Fibroblast of lung (primary cell): ENCODE data around the gene FAM222B. TPM values are rescaled to one million over a fixed set of nuclear protein-coding genes. Genes with fewer than 3 reads are reported as not detected.

Source experiments
- DNase-seq, 2 donors: peaks; one replicate each; pipeline versions ENCODE4 v3.0.0 to v3.0.0-alpha.2; 2010; ENCODE audit warnings: low read depth in 2 of 2
- H2AFZ ChIP-seq: 2 replicates; pipeline ENCODE4 v1.5.1; 2012; ENCODE audit warnings: low read length, control low read depth, inconsistent platforms
- H3K27ac ChIP-seq: 2 replicates; pipeline ENCODE4 v1.5.1; 2011; ENCODE audit warnings: low read length, control low read depth; ENCODE audit not compliant: insufficient read depth
- H3K27me3 ChIP-seq: 2 replicates; pipeline ENCODE4 v1.5.1; 2011; ENCODE audit warnings: mild to moderate bottlenecking, low read length; ENCODE audit not compliant: control insufficient read depth, insufficient read depth
- H3K36me3 ChIP-seq: 2 replicates; pipeline ENCODE4 v1.5.1; 2011; ENCODE audit warnings: low read length; ENCODE audit not compliant: control insufficient read depth, insufficient read depth
- H3K4me1 ChIP-seq: 2 replicates; pipeline ENCODE4 v1.5.1; 2011; ENCODE audit warnings: low read length; ENCODE audit not compliant: control insufficient read depth, insufficient read depth; ENCODE audit errors: extremely low read depth
- H3K4me2 ChIP-seq: 2 replicates; pipeline ENCODE4 v1.5.1; 2011; ENCODE audit warnings: low read length, control low read depth; ENCODE audit not compliant: insufficient read depth; ENCODE audit errors: extremely low read depth
- H3K4me3 ChIP-seq, 4 experiments: fragments of 200-600 bp in 1 of 4; sonication (generic) in 1 of 4; replicated peaks in 1 of 4; 2 replicates each; pipeline ENCODE4 v1.5.1; 2011 to 2016; ENCODE audit warnings: low read length in 4 of 4, low read depth in 3 of 4, mild to moderate bottlenecking in 3 of 4, control low read depth in 2 of 4, inconsistent platforms in 1 of 4, mixed read lengths in 1 of 4; ENCODE audit not compliant: insufficient read depth in 1 of 4; ENCODE audit errors: control extremely low read depth in 1 of 4
- H3K79me2 ChIP-seq: 2 replicates; pipeline ENCODE4 v1.5.1; 2012; ENCODE audit warnings: mild to moderate bottlenecking, low read length, inconsistent platforms; ENCODE audit not compliant: control insufficient read depth, insufficient read depth
- H3K9ac ChIP-seq: 2 replicates; pipeline ENCODE4 v1.5.1; 2011; ENCODE audit warnings: mild to moderate bottlenecking, low read length, control low read depth; ENCODE audit not compliant: insufficient read depth
- H3K9me3 ChIP-seq: 2 replicates; pipeline ENCODE4 v1.5.1; 2012; ENCODE audit warnings: low read depth, low read length; ENCODE audit not compliant: control insufficient read depth, insufficient read depth
- H4K20me1 ChIP-seq: 2 replicates; pipeline ENCODE4 v1.5.1; 2011; ENCODE audit warnings: low read length; ENCODE audit not compliant: control insufficient read depth, insufficient read depth; ENCODE audit errors: extremely low read depth
- EZH2 ChIP-seq: IDR thresholded peaks from 2 replicates; pipeline ENCODE4 v1.5.1; 2012; ENCODE audit warnings: low read length, control low read depth, mild to moderate bottlenecking; ENCODE audit errors: missing control alignments
- polyA minus RNA-seq: library from RNA; depleted of rRNA, polyadenylated mRNA; stranded (reverse); fragments of >200 nt; gene quantifications from 2 replicates; pipeline ENCODE4 v1.2.3, GENCODE V29; 2011; ENCODE audit warnings: low replicate concordance
- polyA plus RNA-seq, 2 donors: library from polyadenylated mRNA; depleted of rRNA in 1 of 2; stranded (reverse) in 1 of 2; unstranded in 1 of 2; fragments of >200 nt; gene quantifications; 2 replicates each; pipeline ENCODE4 v1.2.1, GENCODE V29; 2011 to 2012; ENCODE audit warnings: missing spikeins in 1 of 2
- total RNA-seq: library from RNA; depleted of rRNA; stranded (reverse); fragments of >200 nt; gene quantifications from 2 replicates; pipeline ENCODE4 v1.2.1, GENCODE V29; 2014
- TF ChIP-seq, protein P1 (sequence below), 2 donors: IDR thresholded peaks in 1 of 2; conservative IDR thresholded peaks in 1 of 2; 1 replicate in 1 of 2; 2 replicates in 1 of 2; pipeline ENCODE4 v1.5.1; 2011 to 2012; ENCODE audit warnings: low read length in 2 of 2, control low read depth in 1 of 2, inconsistent platforms in 1 of 2, low read depth in 1 of 2, mild to moderate bottlenecking in 1 of 2

Gene FAM222B, protein sequence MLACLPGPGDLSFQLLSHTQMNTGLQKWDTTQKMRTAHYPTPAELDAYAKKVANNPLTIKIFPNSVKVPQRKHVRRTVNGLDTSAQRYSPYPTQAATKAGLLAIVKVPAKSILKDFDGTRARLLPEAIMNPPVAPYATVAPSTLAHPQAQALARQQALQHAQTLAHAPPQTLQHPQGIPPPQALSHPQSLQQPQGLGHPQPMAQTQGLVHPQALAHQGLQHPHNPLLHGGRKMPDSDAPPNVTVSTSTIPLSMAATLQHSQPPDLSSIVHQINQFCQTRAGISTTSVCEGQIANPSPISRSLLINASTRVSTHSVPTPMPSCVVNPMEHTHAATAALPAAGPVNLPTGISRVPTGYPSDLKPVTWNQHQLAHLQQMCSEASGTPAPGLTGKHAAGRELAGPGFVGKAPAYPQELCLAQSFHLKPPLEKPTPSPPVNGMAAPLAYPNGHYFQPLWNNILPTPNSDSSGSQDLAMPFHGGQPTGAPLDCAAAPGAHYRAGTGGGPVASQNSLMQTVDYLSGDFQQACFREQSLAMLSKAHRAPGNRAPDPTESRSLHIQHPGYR
- 1.8 and 2.8 TPM in 2 replicates for total RNA-seq
- 9.0 and 10.5 TPM in 2 replicates for polyA plus RNA-seq
- polyA plus RNA-seq (2012) = 8.1 and 8.7 TPM in 2 replicates
- 12.8 and 24.5 TPM in 2 replicates for polyA minus RNA-seq

DNA sequence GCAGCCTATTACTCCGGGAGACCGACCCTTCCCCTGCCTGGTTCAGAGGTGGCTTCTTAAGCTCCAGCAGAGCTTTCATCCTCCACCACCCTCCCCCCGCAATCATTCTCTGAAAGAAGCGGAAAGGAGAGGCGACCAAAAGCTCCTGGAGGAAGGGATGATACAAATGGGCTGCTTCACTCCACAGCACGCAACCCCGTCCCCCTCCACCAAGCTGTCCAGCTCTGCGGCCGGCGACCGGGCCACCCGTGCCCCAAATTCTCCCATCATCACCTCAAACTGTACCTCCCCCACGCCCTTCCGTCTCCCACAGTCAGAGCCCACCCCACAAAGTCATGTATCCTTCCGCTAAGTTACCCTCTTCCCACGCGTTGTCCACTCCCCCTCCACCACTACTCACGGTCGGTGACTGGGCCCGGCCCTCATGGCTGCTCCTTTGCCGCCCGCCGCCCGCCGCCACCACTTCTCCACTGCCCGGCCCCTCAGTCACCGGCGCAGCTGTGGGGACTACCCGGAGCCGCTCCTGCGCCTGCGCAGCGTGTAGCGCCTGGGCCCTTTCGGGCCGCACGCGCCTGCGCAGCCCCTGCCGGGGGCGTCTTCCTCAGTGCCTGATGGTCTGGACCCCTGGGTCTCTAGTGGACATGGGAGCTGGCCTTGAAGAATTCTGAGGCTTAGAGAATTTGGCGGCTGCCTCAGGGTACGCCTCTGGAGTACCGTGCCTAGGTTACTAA is at the start of gene FAM222B:
Gene FAM222B (minus strand): TSS at position 509 of the 731 bp plus-strand sequence. CDS start 76,123 bp downstream, outside the sequence.
- Histone ChIP-seq H3K9ac (peak within 1 kb of the TSS; percentile 75), H3K4me2 (peak within 1 kb of the TSS; percentile 92), H3K36me3 (no peaks in the 10 kb centered on the region), H4K20me1 (no peaks in the 10 kb centered on the region), H3K9me3 (no peaks in the 10 kb centered on the region), H3K27ac (peak within 1 kb of the TSS; percentile 74), H3K4me1 (no peaks in the 10 kb centered on the region), H3K27me3 (no peaks in the 10 kb centered on the region), H3K4me3 (peak within 1 kb of the TSS; percentile 82 to 98 (median 89)), H2AFZ (peak within 1 kb of the TSS; percentile 95), H3K79me2 (peaks cover 32% of the 10 kb centered on the region)
- no peak for TF ChIP-seq EZH2
- TF ChIP-seq, protein P1, sequence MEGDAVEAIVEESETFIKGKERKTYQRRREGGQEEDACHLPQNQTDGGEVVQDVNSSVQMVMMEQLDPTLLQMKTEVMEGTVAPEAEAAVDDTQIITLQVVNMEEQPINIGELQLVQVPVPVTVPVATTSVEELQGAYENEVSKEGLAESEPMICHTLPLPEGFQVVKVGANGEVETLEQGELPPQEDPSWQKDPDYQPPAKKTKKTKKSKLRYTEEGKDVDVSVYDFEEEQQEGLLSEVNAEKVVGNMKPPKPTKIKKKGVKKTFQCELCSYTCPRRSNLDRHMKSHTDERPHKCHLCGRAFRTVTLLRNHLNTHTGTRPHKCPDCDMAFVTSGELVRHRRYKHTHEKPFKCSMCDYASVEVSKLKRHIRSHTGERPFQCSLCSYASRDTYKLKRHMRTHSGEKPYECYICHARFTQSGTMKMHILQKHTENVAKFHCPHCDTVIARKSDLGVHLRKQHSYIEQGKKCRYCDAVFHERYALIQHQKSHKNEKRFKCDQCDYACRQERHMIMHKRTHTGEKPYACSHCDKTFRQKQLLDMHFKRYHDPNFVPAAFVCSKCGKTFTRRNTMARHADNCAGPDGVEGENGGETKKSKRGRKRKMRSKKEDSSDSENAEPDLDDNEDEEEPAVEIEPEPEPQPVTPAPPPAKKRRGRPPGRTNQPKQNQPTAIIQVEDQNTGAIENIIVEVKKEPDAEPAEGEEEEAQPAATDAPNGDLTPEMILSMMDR (conservative IDR thresholded peaks at IDR 0.05 in 1 of 2, IDR thresholded peaks at IDR 0.05 in 1 of 2; ENCODE audit: low read depth in 1 of 2, low read length in 2 of 2) = no peak
- DNase-seq = peak; percentile 73 to 77

GRCh38 chr17:28892024-28892423 is 49.4 kb upstream of the FAM222B start:
- Histone ChIP-seq H3K79me2 (peaks cover 9% of the 10 kb centered on the region), H3K27ac (no peak overlapping the region), H3K36me3 (peaks cover 3% of the 10 kb centered on the region), H3K27me3 (no peaks in the 10 kb centered on the region), H3K4me3 (no peak overlapping the region), H3K4me1 (peaks cover 9% of the 10 kb centered on the region), H4K20me1 (no peaks in the 10 kb centered on the region), H2AFZ (no peak overlapping the region), H3K9ac (no peak overlapping the region), H3K4me2 (no peak overlapping the region), H3K9me3 (no peaks in the 10 kb centered on the region)
- no peak for DNase-seq
- TF ChIP-seq, protein P1 (conservative IDR thresholded peaks at IDR 0.05 in 1 of 2, IDR thresholded peaks at IDR 0.05 in 1 of 2; ENCODE audit: low read depth in 1 of 2, low read length in 2 of 2) = no peak
- no peak for TF ChIP-seq EZH2

DNA sequence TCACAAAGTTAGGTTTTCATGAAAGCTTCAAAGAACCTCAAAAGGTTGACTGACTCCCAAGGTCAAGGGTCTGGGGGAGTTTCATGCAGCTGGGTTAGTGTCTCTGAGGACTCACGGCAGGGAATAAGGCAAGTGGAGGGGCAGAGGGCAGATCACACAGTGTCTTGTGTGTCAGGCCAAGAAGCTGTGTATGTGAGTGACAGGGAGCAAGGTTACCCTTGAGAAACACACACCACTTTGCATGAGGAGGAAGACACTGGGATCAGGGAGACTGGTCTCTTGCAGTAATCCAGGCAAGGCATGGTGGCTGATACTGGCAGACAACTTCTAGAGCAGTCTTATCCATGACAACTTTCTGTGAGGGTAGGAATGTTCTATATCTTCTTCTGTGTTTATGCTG is 48.6 kb upstream of the FAM222B start:
- TF ChIP-seq EZH2 = no peak
- TF ChIP-seq, protein P1 (conservative IDR thresholded peaks at IDR 0.05 in 1 of 2, IDR thresholded peaks at IDR 0.05 in 1 of 2; ENCODE audit: low read depth in 1 of 2, low read length in 2 of 2) = no peak
- no peak for DNase-seq

More for the DNA sequence above, 48.6 kb upstream of the FAM222B start:
- Histone ChIP-seq H3K27ac (no peak overlapping the region), H3K27me3 (no peaks in the 10 kb centered on the region), H3K9ac (no peak overlapping the region), H3K36me3 (peaks cover 3% of the 10 kb centered on the region), H3K4me1 (peaks cover 6% of the 10 kb centered on the region), H3K4me2 (no peak overlapping the region), H3K79me2 (peaks cover 9% of the 10 kb centered on the region), H4K20me1 (no peaks in the 10 kb centered on the region), H3K9me3 (no peaks in the 10 kb centered on the region), H3K4me3 (no peak overlapping the region), H2AFZ (no peak overlapping the region)
